ENCODE data around the gene GRIP1.

Gene GRIP1

DNA sequence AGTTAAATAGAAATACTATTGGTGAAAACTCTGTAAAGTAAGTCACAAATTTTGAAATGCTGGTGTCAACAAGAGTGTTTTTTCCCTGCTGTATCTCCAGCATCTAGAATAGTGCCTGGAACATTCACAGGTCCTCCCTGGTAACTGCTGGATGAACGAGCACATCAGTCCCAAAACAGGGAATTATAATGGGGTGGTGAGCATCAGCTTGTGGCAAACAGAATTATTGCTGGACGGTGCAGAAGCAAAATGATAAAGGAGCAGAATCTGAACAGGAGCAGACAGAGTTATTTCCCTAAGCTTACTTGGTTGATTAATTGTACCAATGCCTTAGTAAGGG lies 129.9 kb downstream of the GRIP1 start:
- Histone ChIP-seq H3K79me2 (ENCODE audit: control insufficient read depth, low read length) (no peaks in the 10 kb centered on the region), H3K4me1 (ENCODE audit: control insufficient read depth, low read length) (peaks cover 86% of the 10 kb centered on the region), H3F3A (ENCODE audit: control insufficient read depth, insufficient read depth) (peaks cover 19% of the 10 kb centered on the region), H3K9me2 (replicated peaks; ENCODE audit: control insufficient read depth, low read length) (no peaks in the 10 kb centered on the region; the same call in 1 of the 2 replicates), H3K4me3 (ENCODE audit: low read length) (peak overlapping the region; percentile 49), H4K20me1 (ENCODE audit: control insufficient read depth, insufficient read depth, low read depth, low read length) (no peaks in the 10 kb centered on the region), H3K9me3 (ENCODE audit: control insufficient read depth, insufficient read depth, low read length) (no peaks in the 10 kb centered on the region; the same call in 1 of the 2 replicates), H3K27me3 (ENCODE audit: control insufficient read depth, low read length) (no peaks in the 10 kb centered on the region), H3K4me2 (ENCODE audit: low read length) (peak overlapping the region; percentile 70), H3K36me3 (ENCODE audit: control insufficient read depth, low read length) (no peaks in the 10 kb centered on the region), H3K27ac (ENCODE audit: low read depth, low read length) (peak overlapping the region; percentile 81)
- TF ChIP-seq EZH2phosphoT487 (IDR thresholded peaks at IDR 0.05; ENCODE audit: borderline replicate concordance, low read length), result no peak
- TF ChIP-seq, protein P1, sequence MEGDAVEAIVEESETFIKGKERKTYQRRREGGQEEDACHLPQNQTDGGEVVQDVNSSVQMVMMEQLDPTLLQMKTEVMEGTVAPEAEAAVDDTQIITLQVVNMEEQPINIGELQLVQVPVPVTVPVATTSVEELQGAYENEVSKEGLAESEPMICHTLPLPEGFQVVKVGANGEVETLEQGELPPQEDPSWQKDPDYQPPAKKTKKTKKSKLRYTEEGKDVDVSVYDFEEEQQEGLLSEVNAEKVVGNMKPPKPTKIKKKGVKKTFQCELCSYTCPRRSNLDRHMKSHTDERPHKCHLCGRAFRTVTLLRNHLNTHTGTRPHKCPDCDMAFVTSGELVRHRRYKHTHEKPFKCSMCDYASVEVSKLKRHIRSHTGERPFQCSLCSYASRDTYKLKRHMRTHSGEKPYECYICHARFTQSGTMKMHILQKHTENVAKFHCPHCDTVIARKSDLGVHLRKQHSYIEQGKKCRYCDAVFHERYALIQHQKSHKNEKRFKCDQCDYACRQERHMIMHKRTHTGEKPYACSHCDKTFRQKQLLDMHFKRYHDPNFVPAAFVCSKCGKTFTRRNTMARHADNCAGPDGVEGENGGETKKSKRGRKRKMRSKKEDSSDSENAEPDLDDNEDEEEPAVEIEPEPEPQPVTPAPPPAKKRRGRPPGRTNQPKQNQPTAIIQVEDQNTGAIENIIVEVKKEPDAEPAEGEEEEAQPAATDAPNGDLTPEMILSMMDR (IDR thresholded peaks at IDR 0.05; ENCODE audit: low read depth, low read length, poor library complexity, severe bottlenecking), result peak; percentile 11

DNA sequence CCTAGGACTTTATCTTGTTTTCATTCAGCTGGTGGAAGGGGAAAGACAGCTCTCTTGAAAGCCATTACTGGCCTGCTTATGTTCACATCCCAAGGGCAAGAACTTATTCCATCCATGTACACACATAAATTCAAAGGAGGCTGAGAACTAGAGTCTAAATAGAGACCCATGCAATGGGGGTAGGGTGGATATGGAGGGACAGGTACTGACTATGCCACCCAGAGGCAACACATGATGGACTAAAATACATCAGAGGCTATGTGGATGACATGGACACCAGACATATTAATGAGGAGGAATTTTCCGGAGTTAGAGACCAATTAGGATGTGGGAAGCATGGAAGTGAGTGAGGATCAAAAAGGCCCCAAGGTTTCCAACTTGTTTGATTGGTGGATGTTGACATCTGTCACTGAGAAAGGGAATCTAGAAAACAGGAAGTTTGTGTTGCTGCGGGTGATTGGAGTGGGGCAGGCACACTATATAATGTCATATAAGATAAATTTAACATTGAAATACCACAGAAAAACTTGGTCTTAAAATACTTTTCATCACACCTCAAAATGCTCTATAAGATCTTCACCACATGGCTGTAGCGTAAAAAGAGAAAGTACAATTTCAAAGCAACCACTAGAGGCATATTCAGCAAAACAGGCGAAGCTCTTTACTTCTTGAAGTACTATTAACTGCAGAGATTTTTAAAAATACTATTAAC lies 130.4 kb downstream of the GRIP1 start:
- Histone ChIP-seq H3F3A (ENCODE audit: control insufficient read depth, insufficient read depth) (peaks cover 19% of the 10 kb centered on the region), H3K4me3 (ENCODE audit: low read length) (peak overlapping the region; percentile 49), H3K9me2 (replicated peaks; ENCODE audit: control insufficient read depth, low read length) (no peaks in the 10 kb centered on the region; the same call in 1 of the 2 replicates), H4K20me1 (ENCODE audit: control insufficient read depth, insufficient read depth, low read depth, low read length) (no peaks in the 10 kb centered on the region), H3K79me2 (ENCODE audit: control insufficient read depth, low read length) (no peaks in the 10 kb centered on the region), H3K27ac (ENCODE audit: low read depth, low read length) (peak overlapping the region; percentile 81), H3K4me1 (ENCODE audit: control insufficient read depth, low read length) (peaks cover 86% of the 10 kb centered on the region), H3K36me3 (ENCODE audit: control insufficient read depth, low read length) (no peaks in the 10 kb centered on the region), H3K27me3 (ENCODE audit: control insufficient read depth, low read length) (no peaks in the 10 kb centered on the region), H3K9me3 (ENCODE audit: control insufficient read depth, insufficient read depth, low read length) (no peaks in the 10 kb centered on the region), H3K4me2 (ENCODE audit: low read length) (peak overlapping the region; percentile 70)
- no peak for TF ChIP-seq EZH2phosphoT487 (IDR thresholded peaks at IDR 0.05; ENCODE audit: borderline replicate concordance, low read length)
- TF ChIP-seq, protein P1 (IDR thresholded peaks at IDR 0.05; ENCODE audit: low read depth, low read length, poor library complexity, severe bottlenecking), result peak; percentile 61

DNA sequence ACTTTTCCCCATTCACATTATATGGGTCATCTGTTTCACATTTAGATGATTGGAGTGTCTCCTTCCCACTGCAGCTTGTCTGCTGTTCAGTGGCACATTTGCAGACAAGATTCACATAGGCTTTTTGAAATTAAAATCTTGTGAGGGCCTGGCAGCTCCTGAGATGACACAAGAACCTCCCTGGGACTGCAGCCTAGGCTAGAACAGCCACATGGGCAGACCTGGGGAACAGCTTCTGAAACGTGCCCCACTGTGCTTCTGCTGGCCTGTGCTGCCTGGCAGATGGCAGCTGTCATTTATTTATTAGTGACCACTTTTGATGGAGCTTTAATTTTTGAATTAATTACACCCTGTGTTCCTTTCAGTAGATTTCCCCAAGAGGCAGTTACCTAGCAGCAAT lies 137.4 kb downstream of the GRIP1 start:
- Histone ChIP-seq H3K9me3 (ENCODE audit: control insufficient read depth, insufficient read depth, low read length) (no peaks in the 10 kb centered on the region), H3K27ac (ENCODE audit: low read depth, low read length) (no peak overlapping the region), H3K4me3 (ENCODE audit: low read length) (no peak overlapping the region), H4K20me1 (ENCODE audit: control insufficient read depth, insufficient read depth, low read depth, low read length) (no peaks in the 10 kb centered on the region), H3K27me3 (ENCODE audit: control insufficient read depth, low read length) (no peaks in the 10 kb centered on the region), H3F3A (ENCODE audit: control insufficient read depth, insufficient read depth) (peaks cover 4% of the 10 kb centered on the region; the same call in 1 of the 2 replicates), H3K4me2 (ENCODE audit: low read length) (no peak overlapping the region), H3K9me2 (replicated peaks; ENCODE audit: control insufficient read depth, low read length) (no peaks in the 10 kb centered on the region; the same call in 1 of the 2 replicates), H3K36me3 (ENCODE audit: control insufficient read depth, low read length) (0 out of 2 replicates have a peak, but pooled peaks cover 3% of the 10 kb centered on the region), H3K4me1 (ENCODE audit: control insufficient read depth, low read length) (peaks cover 19% of the 10 kb centered on the region), H3K79me2 (ENCODE audit: control insufficient read depth, low read length) (no peaks in the 10 kb centered on the region)
- TF ChIP-seq, protein P1 (IDR thresholded peaks at IDR 0.05; ENCODE audit: low read depth, low read length, poor library complexity, severe bottlenecking), result no peak
- TF ChIP-seq EZH2phosphoT487 (IDR thresholded peaks at IDR 0.05; ENCODE audit: borderline replicate concordance, low read length), result no peak
